ENCODE data around the gene RAB6B.

RAB6B gene

GRCh38 chr3:133837487-133838295, 58.0 kb downstream of the RAB6B start:
- Histone ChIP-seq H3K9me3 (ENCODE audit: control insufficient read depth, low read length) (no peaks in the 10 kb centered on the region), H3K4me1 (ENCODE audit: control insufficient read depth, insufficient read depth, low read length, poor library complexity, severe bottlenecking) (no peaks in the 10 kb centered on the region)
- DNase-seq, result no peak

DNA sequence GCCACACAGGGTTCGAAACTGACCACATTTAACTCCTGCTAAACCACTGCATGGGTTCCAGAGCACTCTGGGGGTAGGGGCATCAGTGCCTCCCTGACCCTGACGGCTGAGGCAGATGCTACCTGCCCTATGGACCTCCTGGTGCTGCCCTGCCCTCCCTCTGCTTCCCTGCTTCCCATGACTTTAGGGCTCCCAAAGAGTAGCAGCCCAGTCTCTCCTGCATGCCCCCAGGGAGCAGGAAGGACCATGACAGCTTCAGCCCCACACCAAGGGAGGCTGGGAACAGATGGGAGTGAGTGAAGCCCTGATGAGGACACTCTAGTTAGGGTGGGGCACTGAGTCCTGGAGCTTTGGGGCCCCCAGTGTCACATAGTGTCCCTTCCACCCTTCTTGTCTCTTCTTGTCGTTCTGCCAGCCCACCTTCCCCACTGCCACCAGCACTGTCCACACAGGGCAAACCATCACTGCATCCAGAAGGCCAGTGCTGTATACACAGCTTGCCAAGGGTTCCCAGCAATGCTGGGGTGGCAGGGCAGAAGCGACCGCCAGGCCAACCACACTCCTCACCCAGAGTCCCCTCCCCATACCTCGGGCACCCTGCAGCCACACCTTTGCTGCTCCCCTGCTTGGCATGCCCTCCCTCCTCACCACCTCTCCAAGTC, 59.1 kb downstream of the RAB6B start:
- Histone ChIP-seq H3K9me3 (ENCODE audit: control insufficient read depth, low read length) (no peaks in the 10 kb centered on the region), H3K36me3 (ENCODE audit: control insufficient read depth, insufficient read depth, low read length) (no peaks in the 10 kb centered on the region), H3K27ac (ENCODE audit: insufficient read depth, low read length, poor library complexity, severe bottlenecking) (no peak overlapping the region), H3K27me3 (replicated peaks; ENCODE audit: control insufficient read depth, insufficient read depth, low read length, poor library complexity, severe bottlenecking) (no peaks in the 10 kb centered on the region), H3K4me1 (ENCODE audit: control insufficient read depth, insufficient read depth, low read length, poor library complexity, severe bottlenecking) (no peaks in the 10 kb centered on the region), H3K4me3 (ENCODE audit: insufficient read depth, low read depth, low read length, poor library complexity, severe bottlenecking) (no peak overlapping the region)
- no peak for DNase-seq

More at GRCh38 chr3:133837487-133838295, 58.0 kb downstream of the RAB6B start:
- no peaks in the 10 kb centered on the region for H3K36me3 ChIP-seq (ENCODE audit: control insufficient read depth, insufficient read depth, low read length)
- H3K27me3 ChIP-seq (replicated peaks; ENCODE audit: control insufficient read depth, insufficient read depth, low read length, poor library complexity, severe bottlenecking), result no peaks in the 10 kb centered on the region
- no peak overlapping the region for H3K4me3 ChIP-seq (ENCODE audit: insufficient read depth, low read depth, low read length, poor library complexity, severe bottlenecking)
- H3K27ac ChIP-seq (ENCODE audit: insufficient read depth, low read length, poor library complexity, severe bottlenecking), result no peak overlapping the region

DNA sequence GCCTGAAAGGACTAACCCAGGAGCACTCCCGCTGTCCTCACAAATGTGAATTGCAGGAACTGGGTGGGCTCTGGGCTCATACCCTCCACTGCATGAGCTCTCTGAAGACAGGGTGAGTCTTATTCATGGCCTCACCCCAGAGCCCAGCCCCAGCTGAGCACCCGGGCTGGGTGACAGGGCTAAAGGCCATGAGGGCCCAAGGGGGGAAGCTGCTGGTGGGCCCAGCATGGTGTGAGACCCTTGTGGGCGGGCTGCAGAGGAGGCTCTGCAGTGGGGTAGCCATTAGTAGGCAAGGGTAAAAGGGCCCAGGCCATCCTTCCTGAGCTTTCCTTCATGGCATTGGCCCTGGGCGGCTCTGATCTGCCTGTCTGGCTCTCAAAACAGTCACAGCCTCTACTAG, 59.7 kb downstream of the RAB6B start:
- no peak for DNase-seq
- Histone ChIP-seq H3K4me1 (ENCODE audit: control insufficient read depth, insufficient read depth, low read length, poor library complexity, severe bottlenecking) (no peaks in the 10 kb centered on the region), H3K27me3 (replicated peaks; ENCODE audit: control insufficient read depth, insufficient read depth, low read length, poor library complexity, severe bottlenecking) (no peaks in the 10 kb centered on the region), H3K4me3 (ENCODE audit: insufficient read depth, low read depth, low read length, poor library complexity, severe bottlenecking) (no peak overlapping the region), H3K27ac (ENCODE audit: insufficient read depth, low read length, poor library complexity, severe bottlenecking) (no peak overlapping the region), H3K9me3 (ENCODE audit: control insufficient read depth, low read length) (no peaks in the 10 kb centered on the region), H3K36me3 (ENCODE audit: control insufficient read depth, insufficient read depth, low read length) (no peaks in the 10 kb centered on the region)

GRCh38 chr3:133835418-133835743, 60.3 kb downstream of the RAB6B start:
- no peak for DNase-seq
- H3K27me3 ChIP-seq (replicated peaks; ENCODE audit: control insufficient read depth, insufficient read depth, low read length, poor library complexity, severe bottlenecking), result no peaks in the 10 kb centered on the region
- no peaks in the 10 kb centered on the region for H3K4me1 ChIP-seq (ENCODE audit: control insufficient read depth, insufficient read depth, low read length, poor library complexity, severe bottlenecking)
- no peaks in the 10 kb centered on the region for H3K9me3 ChIP-seq (ENCODE audit: control insufficient read depth, low read length)
- no peaks in the 10 kb centered on the region for H3K36me3 ChIP-seq (ENCODE audit: control insufficient read depth, insufficient read depth, low read length)
- H3K4me3 ChIP-seq (ENCODE audit: insufficient read depth, low read depth, low read length, poor library complexity, severe bottlenecking), result no peak overlapping the region
- no peak overlapping the region for H3K27ac ChIP-seq (ENCODE audit: insufficient read depth, low read length, poor library complexity, severe bottlenecking)

- H3K4me1 ChIP-seq (ENCODE audit: control insufficient read depth, insufficient read depth, low read length, poor library complexity, severe bottlenecking), result no peaks in the 10 kb centered on the region
- no peak overlapping the region for H3K4me3 ChIP-seq (ENCODE audit: insufficient read depth, low read depth, low read length, poor library complexity, severe bottlenecking)
- no peaks in the 10 kb centered on the region for H3K9me3 ChIP-seq (ENCODE audit: control insufficient read depth, low read length)
- no peak for DNase-seq
- H3K27ac ChIP-seq (ENCODE audit: insufficient read depth, low read length, poor library complexity, severe bottlenecking), result no peak overlapping the region
- H3K27me3 ChIP-seq (replicated peaks; ENCODE audit: control insufficient read depth, insufficient read depth, low read length, poor library complexity, severe bottlenecking), result no peaks in the 10 kb centered on the region
- H3K36me3 ChIP-seq (ENCODE audit: control insufficient read depth, insufficient read depth, low read length), result no peaks in the 10 kb centered on the region
These were observed 60.9 kb downstream of the RAB6B start for GRCh38 chr3:133834621-133835417.

DNA sequence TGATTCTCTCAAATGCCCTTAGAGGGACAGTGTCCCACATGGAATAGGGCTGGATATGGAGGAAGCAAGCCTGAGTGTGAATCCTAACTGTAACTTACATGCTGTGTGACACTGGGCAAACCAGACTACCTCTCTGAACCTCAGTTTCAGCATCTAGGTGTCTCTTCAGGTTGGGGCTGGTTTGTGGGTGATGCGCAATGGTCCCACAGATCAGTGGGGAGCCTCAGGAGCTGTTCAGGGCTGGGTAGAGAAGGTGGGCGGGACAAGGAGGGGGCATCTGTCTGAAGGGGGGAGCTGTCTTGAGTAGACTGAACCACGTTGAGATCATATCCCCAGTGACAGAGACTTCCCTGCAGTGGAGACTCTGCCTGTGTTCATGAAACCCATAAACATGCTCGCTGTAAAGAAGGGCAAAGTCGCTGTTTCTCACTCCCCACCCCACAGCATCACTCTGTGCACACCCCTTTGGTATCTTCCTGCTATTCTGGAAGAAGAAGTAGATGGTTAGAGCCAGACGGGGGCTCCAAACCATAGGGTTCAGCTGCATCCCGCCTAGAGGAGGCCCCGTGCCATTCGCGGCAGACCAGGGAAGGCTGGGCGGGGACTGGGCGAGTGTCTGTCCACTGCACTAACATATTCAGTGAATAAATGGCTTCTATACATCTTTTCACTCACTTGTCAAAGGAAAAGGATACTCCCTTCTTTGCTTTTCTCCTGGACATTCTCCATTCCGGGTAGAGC, 61.6 kb downstream of the RAB6B start:
- no peaks in the 10 kb centered on the region for H3K4me1 ChIP-seq (ENCODE audit: control insufficient read depth, insufficient read depth, low read length, poor library complexity, severe bottlenecking)
- no peaks in the 10 kb centered on the region for H3K36me3 ChIP-seq (ENCODE audit: control insufficient read depth, insufficient read depth, low read length)
- H3K9me3 ChIP-seq (ENCODE audit: control insufficient read depth, low read length), result no peaks in the 10 kb centered on the region
- H3K27ac ChIP-seq (ENCODE audit: insufficient read depth, low read length, poor library complexity, severe bottlenecking), result no peak overlapping the region
- no peaks in the 10 kb centered on the region for H3K27me3 ChIP-seq (replicated peaks; ENCODE audit: control insufficient read depth, insufficient read depth, low read length, poor library complexity, severe bottlenecking)
- DNase-seq, result no peak
- H3K4me3 ChIP-seq (ENCODE audit: insufficient read depth, low read depth, low read length, poor library complexity, severe bottlenecking), result no peak overlapping the region

DNA sequence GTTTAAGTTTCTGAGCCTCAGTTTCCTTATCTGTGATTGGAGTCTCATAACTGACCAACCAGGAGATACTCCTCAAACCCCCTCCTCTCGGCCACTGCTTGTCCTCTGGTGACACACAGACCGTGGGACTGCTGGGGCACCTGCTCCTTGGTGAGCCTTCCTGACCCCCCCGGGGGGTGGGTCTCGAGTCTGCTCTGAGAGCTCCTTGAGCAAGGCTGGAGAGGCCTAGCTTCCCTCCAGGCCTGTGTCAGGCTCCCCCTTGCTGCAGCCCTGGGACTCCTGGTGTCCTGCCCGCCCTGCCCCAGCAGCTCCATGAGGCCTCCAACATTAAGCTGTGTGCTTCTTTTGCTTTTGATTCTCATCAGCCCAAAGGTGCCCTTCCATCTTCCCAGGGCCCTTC, 62.4 kb downstream of the RAB6B start:
- Histone ChIP-seq H3K36me3 (ENCODE audit: control insufficient read depth, insufficient read depth, low read length) (no peaks in the 10 kb centered on the region), H3K9me3 (ENCODE audit: control insufficient read depth, low read length) (no peaks in the 10 kb centered on the region), H3K4me3 (ENCODE audit: insufficient read depth, low read depth, low read length, poor library complexity, severe bottlenecking) (no peak overlapping the region), H3K4me1 (ENCODE audit: control insufficient read depth, insufficient read depth, low read length, poor library complexity, severe bottlenecking) (no peaks in the 10 kb centered on the region), H3K27me3 (replicated peaks; ENCODE audit: control insufficient read depth, insufficient read depth, low read length, poor library complexity, severe bottlenecking) (no peaks in the 10 kb centered on the region), H3K27ac (ENCODE audit: insufficient read depth, low read length, poor library complexity, severe bottlenecking) (no peak overlapping the region)
- DNase-seq, result no peak

- no peak overlapping the region for H3K4me3 ChIP-seq (ENCODE audit: insufficient read depth, low read depth, low read length, poor library complexity, severe bottlenecking)
- DNase-seq, result no peak
- no peaks in the 10 kb centered on the region for H3K9me3 ChIP-seq (ENCODE audit: control insufficient read depth, low read length)
- no peak overlapping the region for H3K27ac ChIP-seq (ENCODE audit: insufficient read depth, low read length, poor library complexity, severe bottlenecking)
- no peaks in the 10 kb centered on the region for H3K36me3 ChIP-seq (ENCODE audit: control insufficient read depth, insufficient read depth, low read length)
- H3K27me3 ChIP-seq (replicated peaks; ENCODE audit: control insufficient read depth, insufficient read depth, low read length, poor library complexity, severe bottlenecking), result no peaks in the 10 kb centered on the region
- no peaks in the 10 kb centered on the region for H3K4me1 ChIP-seq (ENCODE audit: control insufficient read depth, insufficient read depth, low read length, poor library complexity, severe bottlenecking)
These were observed 62.9 kb downstream of the RAB6B start for GRCh38 chr3:133832802-133833144.

GRCh38 chr3:133831966-133832801, 63.5 kb downstream of the RAB6B start:
- H3K9me3 ChIP-seq (ENCODE audit: control insufficient read depth, low read length), result no peaks in the 10 kb centered on the region
- H3K27me3 ChIP-seq (replicated peaks; ENCODE audit: control insufficient read depth, insufficient read depth, low read length, poor library complexity, severe bottlenecking), result no peaks in the 10 kb centered on the region
- H3K36me3 ChIP-seq (ENCODE audit: control insufficient read depth, insufficient read depth, low read length), result no peaks in the 10 kb centered on the region
- DNase-seq, result no peak
- H3K4me1 ChIP-seq (ENCODE audit: control insufficient read depth, insufficient read depth, low read length, poor library complexity, severe bottlenecking), result no peaks in the 10 kb centered on the region
- no peak overlapping the region for H3K4me3 ChIP-seq (ENCODE audit: insufficient read depth, low read depth, low read length, poor library complexity, severe bottlenecking)
- no peak overlapping the region for H3K27ac ChIP-seq (ENCODE audit: insufficient read depth, low read length, poor library complexity, severe bottlenecking)
